ENCODE results near the gene UACA.
"Not testable (repeated sequence)": the region's sequence is repeated elsewhere in the genome, so short reads cannot be mapped to it uniquely, and the experiment has no call there.

Gene UACA

GRCh38 chr15:70663069-70663468 is 100.3 kb downstream of the UACA start:
- DNase-seq: not testable (repeated sequence)

GRCh38 chr15:70659662-70660061 is 103.7 kb downstream of the UACA start:
- no peak for DNase-seq

- no peak for DNase-seq
Measured at GRCh38 chr15:70658641-70659040, 104.7 kb downstream of the UACA start.

GRCh38 chr15:70653426-70653825 is 109.9 kb downstream of the UACA start:
- DNase-seq: no peak

- DNase-seq: no peak
Measured at GRCh38 chr15:70652341-70652740, 111.0 kb downstream of the UACA start.

GRCh38 chr15:70651303-70651845 is 112.0 kb downstream of the UACA start:
- no peak for DNase-seq

- no peak for DNase-seq
Measured at GRCh38 chr15:70650567-70651302, 112.6 kb downstream of the UACA start.

GRCh38 chr15:70647396-70647795 is 116.0 kb downstream of the UACA start:
- no peak for DNase-seq

GRCh38 chr15:70646169-70646568 is 117.2 kb downstream of the UACA start:
- DNase-seq: peak in 1 of 3 donors; percentile 10

- DNase-seq: no peak
Measured at GRCh38 chr15:70643783-70644125, 119.6 kb downstream of the UACA start.

- no peak for DNase-seq
Measured at GRCh38 chr15:70643106-70643782, 120.1 kb downstream of the UACA start.

GRCh38 chr15:70636540-70637165 is 126.7 kb downstream of the UACA start:
- DNase-seq: peak in 1 of 3 donors; percentile 11

- no peak for DNase-seq
Measured at GRCh38 chr15:70635895-70636294, 127.5 kb downstream of the UACA start.

- DNase-seq: peak in 1 of 3 donors; percentile 9
Measured at GRCh38 chr15:70633991-70634390, 129.4 kb downstream of the UACA start.

- peak in 1 of 3 donors; percentile 25 for DNase-seq
Measured at GRCh38 chr15:70633103-70633831, 130.1 kb downstream of the UACA start.

- peak; percentile 30 to 51 (median 47) for DNase-seq
Measured at GRCh38 chr15:70632491-70633102, 130.8 kb downstream of the UACA start.

GRCh38 chr15:70632079-70632478 is 131.3 kb downstream of the UACA start:
- no peak for DNase-seq

- no peak for DNase-seq
Measured at GRCh38 chr15:70629735-70630273, 133.6 kb downstream of the UACA start.

GRCh38 chr15:70628549-70628896 is 134.8 kb downstream of the UACA start:
- DNase-seq: no peak

- peak in 1 of 3 donors; percentile 5 for DNase-seq
Measured at GRCh38 chr15:70627734-70628548, 135.4 kb downstream of the UACA start.

- DNase-seq: no peak
Measured at GRCh38 chr15:70627322-70627721, 136.0 kb downstream of the UACA start.
